ENCODE measurements around the gene AVP. TPM values are rescaled to one million over a fixed set of nuclear protein-coding genes. Genes with fewer than 3 reads are reported as not detected.
"Not testable (repeated sequence)": the region's sequence is repeated elsewhere in the genome, so short reads cannot be mapped to it uniquely, and the experiment has no call there.

The AVP gene
- total RNA-seq, 1 donor from 2014 or later: not detected

- peak within 1 kb of the TSS; percentile 9 for H3K4me3 ChIP-seq (ENCODE audit: low read depth, low read length)
- no peak for TF ChIP-seq CTCF (conservative IDR thresholded peaks at IDR 0.05; ENCODE audit: low read depth, low read length)
These were observed 12.7 kb downstream of the AVP start, which contains the start of gene OXT for GRCh38 chr20:3071610-3072529. TSS of gene OXT (plus strand) at chr20:3071620. CDS start at chr20:3071656, 36 bp downstream.

GRCh38 chr20:3071266-3071609, 13.3 kb downstream of the AVP start:
- DNase-seq (ENCODE audit: low read depth): no peak
- no peak overlapping the region for H3K4me3 ChIP-seq (ENCODE audit: low read depth, low read length)
- TF ChIP-seq CTCF (conservative IDR thresholded peaks at IDR 0.05; ENCODE audit: low read depth, low read length): no peak

More at GRCh38 chr20:3071610-3072529, 12.7 kb downstream of the AVP start, which contains the start of gene OXT:
- no peak for DNase-seq (ENCODE audit: low read depth)

GRCh38 chr20:3070725-3071124, 13.8 kb downstream of the AVP start:
- no peak overlapping the region for H3K4me3 ChIP-seq (ENCODE audit: low read depth, low read length)
- TF ChIP-seq CTCF (conservative IDR thresholded peaks at IDR 0.05; ENCODE audit: low read depth, low read length): no peak

GRCh38 chr20:3068986-3069900, 15.3 kb downstream of the AVP start:
- no peak for TF ChIP-seq CTCF (conservative IDR thresholded peaks at IDR 0.05; ENCODE audit: low read depth, low read length)
- DNase-seq (ENCODE audit: low read depth): peak; percentile 65
- no peak overlapping the region for H3K4me3 ChIP-seq (ENCODE audit: low read depth, low read length)

More at GRCh38 chr20:3070725-3071124, 13.8 kb downstream of the AVP start:
- no peak for DNase-seq (ENCODE audit: low read depth)

- no peak overlapping the region for H3K4me3 ChIP-seq (ENCODE audit: low read depth, low read length)
- DNase-seq (ENCODE audit: low read depth): no peak
- no peak for TF ChIP-seq CTCF (conservative IDR thresholded peaks at IDR 0.05; ENCODE audit: low read depth, low read length)
These were observed 16.4 kb downstream of the AVP start for GRCh38 chr20:3068075-3068474.

GRCh38 chr20:3067139-3068014, 17.1 kb downstream of the AVP start:
- TF ChIP-seq CTCF (conservative IDR thresholded peaks at IDR 0.05; ENCODE audit: low read depth, low read length): no peak
- no peak overlapping the region for H3K4me3 ChIP-seq (ENCODE audit: low read depth, low read length)
- DNase-seq (ENCODE audit: low read depth): no peak

GRCh38 chr20:3064119-3064518, 20.4 kb downstream of the AVP start:
- H3K4me3 ChIP-seq (ENCODE audit: low read depth, low read length); DNase-seq (ENCODE audit: low read depth): not testable (repeated sequence)
